GM18498 (cell line): ENCODE data around the gene SNX9.
"Not testable (repeated sequence)": the region's sequence is repeated elsewhere in the genome, so short reads cannot be mapped to it uniquely, and the experiment has no call there.

Source experiments
- ATAC-seq: cut with Tn5 transposase; IDR thresholded peaks from one replicate; pipeline ENCODE4 v1.9.1; 2021; ENCODE audit warnings: mild to moderate bottlenecking, moderate library complexity; ENCODE audit not compliant: unreplicated experiment

SNX9 gene

DNA sequence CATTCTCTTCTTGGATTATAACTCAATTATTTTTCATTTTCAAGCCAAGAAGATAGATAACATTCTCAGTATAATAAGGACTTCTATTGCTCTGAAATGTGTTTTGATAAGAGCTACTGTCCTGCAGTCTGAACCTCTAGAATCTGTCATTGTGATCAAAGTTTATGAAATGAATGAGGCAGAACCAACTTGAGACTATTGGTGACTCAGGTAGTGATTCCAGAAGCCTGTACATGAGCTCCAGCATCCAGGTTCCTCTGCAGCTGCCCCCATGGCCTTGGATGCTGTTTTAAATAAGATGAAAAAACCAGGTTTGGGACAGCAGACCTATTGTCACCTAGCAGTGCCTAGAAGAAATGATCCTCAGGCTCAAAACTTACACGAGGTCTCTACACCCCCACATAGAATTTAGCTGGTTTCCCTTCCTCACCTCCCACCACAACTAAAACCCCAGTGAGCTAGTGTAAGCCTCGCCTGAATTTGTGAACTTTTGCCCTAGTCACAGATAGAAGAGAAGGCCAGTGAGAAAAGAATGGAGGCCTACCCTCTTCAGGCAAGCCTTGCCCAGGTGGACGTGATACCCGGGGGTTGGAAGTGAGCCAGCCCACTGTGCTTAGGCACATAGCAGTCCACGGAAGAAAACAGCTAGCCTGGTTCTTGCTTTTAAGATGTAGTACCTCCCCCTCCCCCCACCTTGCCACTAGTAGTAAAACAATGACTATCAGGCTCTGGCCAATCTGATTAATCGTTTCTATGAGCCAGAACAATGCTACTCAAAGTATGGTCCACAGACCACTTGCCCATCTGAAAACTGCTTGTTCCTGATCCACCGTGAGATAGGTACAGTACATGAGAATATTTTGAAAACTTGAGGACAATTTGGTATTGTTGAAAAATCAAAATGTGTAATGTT, 85.6 kb downstream of the SNX9 start:
- ATAC-seq, result peak; percentile 75

DNA sequence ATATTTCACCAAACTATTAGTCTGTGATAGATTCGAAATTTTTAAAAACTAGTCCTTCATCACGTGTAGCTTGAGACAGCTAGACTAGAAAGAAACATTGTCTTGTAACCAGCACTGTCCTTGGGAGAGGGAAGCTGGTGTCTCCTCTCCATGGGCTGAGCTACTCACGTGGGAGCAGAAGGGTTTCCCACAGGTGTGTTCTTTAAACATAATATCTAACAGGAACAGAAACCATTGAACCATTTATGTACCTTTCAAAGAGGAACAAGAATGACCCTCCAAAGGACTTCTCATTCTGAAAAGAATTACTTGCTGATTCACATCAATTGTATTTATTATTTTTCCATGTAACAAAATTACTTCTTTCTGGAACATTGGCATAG, 86.2 kb downstream of the SNX9 start:
- no peak for ATAC-seq

DNA sequence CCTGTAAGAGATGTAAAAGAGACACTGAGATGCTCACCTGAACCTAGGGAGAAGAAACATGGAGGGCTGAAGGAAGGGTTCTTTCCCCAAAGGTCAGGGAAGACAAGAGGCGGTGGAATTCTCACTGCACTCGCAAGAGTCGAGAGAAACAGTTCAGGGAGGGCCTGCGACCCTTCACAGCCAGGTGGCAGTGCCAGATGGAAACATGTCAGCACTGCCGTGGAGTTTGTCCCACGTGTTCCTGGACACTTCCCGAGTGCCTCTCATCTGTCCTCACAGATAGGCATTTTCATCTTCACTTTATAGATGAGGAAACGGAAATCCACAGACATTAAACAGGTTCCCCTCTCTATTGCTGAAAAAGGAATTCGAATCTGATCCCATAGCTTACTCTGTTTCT, 88.2 kb downstream of the SNX9 start:
- no peak for ATAC-seq

DNA sequence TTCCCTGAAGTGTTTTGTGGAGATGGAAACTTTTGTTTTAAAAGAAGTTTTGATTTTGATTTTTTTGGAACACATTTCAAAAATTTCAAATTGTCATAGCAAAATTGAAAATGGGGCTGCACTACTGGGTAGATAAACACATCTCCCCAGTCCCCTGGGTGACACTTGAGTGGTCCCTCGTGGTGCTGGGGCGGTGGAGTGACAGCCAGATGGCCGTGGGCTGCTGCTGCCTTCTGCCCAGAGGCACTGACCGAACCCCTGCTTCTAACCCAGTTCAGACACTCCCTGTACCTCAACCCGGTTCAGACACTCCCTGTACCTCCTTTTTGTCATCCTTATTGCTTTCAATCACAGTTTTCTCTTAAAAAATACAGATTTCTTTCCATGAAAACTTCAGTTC, 88.7 kb downstream of the SNX9 start:
- no peak for ATAC-seq

DNA sequence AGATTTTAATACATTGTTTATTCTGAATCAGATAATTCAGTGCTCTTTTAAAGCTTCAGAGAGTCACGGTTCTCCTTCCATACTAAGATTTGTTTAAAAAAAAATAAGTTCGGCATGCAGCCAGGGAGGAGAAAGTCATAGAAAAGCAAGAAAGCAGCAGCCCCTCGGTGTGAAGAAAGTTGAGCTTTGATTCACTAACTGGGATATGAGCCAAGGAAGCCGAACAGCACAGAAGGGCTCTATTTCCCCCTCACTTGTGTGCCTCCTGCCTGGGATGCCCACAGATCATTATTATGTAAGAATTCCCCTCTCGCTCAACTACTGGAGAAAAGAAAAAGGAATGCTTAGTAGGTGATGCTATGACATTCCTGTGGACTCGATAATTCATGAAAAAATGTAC, 89.3 kb downstream of the SNX9 start:
- no peak for ATAC-seq

DNA sequence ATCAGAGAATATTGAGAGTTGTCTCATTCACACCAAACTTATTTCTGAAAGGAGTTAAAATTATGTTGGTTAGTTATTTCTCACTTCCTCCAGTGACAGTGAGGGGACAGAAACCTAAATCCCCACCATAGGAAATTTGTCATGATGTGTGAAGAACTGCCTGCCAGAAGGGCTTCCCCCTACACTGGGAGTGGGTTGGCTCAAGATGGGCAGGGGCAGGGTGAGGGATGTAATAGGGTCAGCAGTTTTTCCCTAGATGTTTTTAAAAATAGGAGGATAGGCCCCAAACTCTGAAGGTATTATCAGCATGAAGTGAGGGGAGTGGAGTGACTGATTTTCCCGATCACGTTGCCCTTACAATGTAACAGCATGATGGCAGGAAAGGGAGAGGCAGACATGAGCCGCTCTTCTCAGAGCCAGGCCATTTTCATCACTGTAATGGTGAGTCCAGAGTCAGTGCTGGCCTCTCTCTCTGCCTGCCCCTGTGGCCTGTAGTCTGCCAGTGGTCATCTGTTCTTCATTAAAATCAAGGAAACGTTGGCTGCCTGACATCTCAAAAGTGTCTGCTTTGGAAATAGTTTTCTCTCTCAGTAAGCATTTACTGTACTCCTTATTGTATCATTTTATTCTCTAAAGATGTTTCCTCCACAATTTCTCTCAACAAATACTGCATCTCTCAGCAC, 98.8 kb downstream of the SNX9 start:
- no peak for ATAC-seq

DNA sequence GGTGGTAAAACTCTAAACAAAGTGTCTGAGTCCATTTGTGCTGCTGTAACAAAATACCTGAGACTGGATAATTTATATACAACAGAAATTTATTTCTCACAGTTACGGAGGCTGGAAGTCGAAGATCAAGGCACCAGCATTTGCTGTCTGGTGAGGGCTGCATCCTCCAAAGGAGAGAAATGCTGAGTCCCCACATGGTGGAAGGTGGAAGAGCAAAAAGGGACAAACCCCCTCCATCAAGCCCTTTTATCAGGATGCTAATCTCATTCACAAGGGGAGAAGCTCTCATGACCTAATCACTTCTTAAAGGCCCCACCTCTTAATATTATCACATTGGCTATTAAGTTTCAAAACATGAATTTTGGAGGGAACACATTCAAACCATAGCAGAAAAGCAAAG, 102.7 kb downstream of the SNX9 start:
- no peak for ATAC-seq

DNA sequence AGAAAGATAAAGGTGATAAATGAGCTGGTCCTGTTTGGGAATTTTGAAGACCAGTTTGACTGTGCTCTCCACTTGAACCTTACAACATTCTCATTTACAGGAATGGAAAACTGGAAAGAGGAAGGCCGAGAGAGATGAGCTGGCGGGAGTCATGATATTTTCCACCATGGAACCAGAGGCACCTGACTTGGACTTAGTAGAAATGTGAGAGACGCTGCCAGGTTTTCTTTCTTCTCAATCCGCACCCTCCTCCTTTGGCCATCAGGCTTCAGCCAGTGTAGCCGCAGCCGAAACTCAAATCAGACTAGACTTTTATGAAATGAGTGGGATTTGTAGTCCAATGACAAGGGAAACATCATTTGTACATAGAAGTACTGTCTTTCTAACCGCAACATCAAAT, 104.0 kb downstream of the SNX9 start:
- ATAC-seq, result no peak

DNA sequence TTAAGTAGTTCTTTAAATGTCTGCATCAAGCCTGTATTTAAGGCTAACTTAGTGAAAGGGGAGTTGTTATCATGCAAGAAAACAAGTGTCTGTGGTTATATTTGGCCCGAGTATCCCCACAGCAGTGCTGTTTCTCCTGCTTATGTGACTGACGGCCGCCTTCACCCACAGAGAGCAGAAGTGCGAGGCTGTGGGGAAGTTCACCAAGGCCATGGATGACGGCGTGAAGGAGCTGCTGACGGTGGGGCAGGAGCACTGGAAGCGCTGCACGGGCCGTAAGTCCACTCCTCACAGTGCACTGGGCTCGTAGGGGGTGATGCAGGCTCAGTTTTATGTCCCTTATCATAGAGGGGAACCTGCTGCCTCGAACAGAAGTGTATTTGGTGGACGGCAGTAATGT, 105.4 kb downstream of the SNX9 start:
- ATAC-seq, result no peak

DNA sequence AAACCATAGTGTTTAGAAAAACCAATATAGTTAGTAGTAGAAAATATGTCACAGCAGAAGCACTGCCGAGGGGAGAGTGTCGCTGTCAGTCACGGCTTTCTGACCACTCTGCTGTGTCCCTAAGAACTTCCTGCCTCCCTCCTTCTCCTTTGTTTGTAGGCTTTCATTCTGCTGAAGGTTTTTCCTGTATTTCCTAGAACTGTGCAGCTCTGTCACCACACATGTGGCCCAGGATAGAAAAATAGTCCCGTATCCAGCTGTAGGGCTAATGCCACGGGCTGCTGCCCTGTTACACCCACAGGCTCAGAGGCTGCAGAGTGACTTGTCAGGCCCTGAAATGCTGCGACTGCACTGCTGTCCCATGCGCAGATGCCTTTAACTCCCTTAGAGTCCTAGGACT, 106.0 kb downstream of the SNX9 start:
- no peak for ATAC-seq

DNA sequence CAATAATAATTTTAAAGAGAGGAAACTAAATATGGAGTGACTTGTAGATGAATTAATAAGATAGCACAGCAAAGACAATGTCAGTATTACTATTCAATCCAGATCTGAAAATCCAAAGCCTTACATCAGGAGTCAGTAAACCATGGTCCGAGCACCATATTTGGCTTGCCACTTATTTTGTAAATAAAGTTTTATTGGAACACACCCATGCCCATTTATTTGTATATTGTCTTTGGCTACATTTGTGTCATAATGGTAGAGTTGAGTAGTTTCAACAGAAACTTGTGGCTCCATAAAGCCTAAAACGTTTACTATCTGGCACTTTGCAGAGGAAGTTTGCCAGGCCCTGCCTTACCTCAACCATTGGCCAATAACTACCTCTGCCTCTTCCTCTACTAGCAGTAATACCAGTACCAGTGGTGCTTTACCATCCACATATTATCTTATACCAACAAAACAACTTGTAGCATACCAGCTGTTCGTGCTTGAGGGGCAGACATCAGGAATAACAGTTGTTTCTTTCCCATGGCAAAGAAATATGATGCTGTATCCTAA, 106.8 kb downstream of the SNX9 start:
- ATAC-seq, result no peak

DNA sequence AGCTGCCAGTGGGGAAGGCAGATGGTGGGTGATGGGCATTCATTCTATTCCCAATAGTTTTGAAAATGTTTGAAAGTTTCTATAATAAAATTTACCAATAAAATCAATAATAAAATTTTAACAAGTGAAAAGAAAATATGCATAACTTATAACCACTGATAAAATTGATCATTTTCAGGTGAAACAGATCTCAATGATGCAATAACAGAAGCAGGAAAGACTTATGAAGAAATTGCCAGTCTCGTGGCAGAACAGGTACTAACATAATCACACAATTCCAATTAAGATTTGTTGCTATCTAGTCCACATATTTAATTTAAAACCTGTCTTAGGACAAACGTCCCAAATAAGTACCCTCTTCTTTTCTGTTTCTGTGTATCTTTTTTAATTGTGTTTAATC, 112.7 kb downstream of the SNX9 start:
- ATAC-seq, result no peak

DNA sequence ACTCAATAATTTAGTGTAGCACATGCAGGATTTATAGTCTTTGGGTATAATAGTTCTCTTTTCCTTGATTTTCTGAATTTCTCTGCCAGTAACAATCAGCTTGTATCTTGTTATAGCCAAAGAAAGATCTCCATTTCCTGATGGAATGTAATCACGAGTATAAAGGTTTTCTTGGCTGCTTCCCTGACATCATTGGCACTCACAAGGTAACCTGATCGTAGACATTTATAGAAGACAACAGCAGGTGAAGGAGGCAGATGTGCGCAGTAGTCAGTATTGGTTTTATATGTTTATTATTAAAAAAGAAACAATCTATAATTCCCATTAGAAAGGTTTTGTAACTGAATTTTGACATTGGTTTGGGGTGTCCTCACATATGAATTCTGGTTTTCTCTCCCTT, 114.3 kb downstream of the SNX9 start:
- ATAC-seq, result no peak

DNA sequence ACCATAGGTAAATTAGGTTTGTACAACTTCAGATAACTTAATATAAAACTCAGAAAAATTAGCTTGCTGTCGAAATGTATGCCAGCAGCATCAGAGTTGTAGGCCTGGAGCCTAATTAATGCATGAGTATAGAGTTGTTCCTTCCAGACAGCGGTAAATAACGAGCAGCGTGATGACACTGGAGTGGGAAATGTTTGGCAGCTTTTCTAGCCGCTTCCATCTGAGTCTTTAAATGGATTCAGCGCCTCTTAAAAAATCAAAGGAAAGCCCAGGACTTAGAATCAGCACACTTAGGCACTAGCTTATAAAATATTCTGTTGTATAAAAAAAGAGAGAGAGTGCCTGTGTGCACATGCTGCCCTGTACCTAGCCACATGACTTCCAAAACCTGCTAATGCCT, 114.9 kb downstream of the SNX9 start:
- no peak for ATAC-seq

DNA sequence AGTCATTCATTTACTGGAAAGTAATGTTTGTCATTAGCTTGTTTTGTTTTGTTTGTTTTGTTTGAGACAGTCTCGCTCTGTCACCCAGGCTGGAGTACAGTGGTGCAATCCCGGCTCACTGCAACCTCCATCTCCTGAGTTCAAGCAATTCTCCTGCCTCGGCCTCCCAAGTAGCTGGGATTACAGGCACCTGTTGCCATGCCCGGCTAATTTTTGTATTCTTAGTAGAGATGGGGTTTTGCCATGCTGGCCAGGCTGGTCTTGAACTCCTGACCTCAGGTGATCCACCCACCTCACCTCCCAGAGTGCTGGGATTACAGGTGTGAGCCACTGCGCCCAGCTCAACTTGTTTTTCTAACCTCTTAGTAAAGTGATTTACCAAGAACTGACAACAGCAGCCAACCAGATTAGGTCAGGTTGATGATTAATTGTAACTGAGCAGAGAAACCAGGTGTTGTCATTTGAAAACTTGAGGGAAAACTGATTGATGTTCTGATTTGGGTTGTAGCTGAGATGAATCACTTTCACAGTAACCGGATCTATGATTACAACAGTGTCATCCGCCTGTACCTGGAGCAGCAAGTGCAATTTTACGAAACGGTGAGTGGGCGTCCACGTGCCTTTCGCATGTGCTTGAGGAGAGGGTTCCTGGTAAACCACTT, 117.5 kb downstream of the SNX9 start:
- not testable (repeated sequence) for ATAC-seq

DNA sequence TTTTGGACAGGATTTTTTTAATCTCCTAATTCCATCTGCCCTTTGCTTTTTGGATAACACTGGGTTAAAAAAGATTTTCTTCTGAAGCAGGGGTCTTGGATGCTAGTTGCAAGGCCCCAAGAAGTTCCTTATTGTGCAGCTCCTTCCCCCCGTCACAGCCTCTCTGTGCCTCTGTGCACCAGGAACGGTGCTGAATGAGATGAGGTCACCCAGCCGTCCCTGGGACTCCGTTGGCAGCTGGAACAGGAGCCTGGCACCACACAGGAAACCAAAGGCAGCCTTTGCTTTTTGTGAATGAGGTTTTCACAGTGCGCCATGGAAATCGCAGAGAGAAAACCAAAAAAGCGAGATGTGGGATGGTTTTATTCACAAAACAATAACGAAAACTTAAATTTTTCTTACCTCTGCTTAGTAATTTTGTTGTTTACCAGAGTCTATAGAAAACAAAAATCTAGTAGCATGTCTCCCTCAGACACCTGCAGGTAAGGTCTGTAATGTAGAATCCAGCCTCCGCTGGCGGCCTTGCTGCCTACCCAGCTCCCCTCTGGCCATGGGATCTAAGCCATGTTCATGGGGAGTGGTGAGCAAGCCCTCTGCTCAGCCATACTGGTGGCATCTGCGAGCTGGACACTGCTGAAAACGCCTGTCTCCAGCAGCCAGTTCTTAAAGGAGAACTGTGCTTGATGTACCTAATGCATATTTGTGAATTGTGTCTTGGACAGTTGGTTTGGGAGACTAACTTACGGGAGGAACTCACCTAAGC, 118.2 kb downstream of the SNX9 start:
- no peak for ATAC-seq

DNA sequence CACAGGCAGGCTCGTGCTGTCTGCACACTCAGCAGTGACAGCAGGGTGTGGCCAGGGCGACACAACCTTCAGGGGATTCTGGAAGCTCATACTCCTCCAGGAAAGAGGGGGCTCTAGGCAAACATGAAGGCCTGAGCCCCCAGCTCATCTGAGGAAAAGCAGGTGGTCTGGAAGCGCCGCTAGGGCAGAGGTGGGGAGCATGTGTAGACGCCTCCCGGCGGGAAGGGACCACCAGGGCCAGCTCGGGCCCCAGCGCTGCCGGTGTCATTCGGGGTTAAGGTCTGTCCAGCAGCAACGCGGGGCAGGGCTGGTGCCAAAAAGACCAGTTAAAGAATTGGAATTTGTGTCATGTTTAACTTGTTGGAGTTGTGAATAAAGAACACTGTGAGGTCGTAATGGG, 119.3 kb downstream of the SNX9 start:
- no peak for ATAC-seq

DNA sequence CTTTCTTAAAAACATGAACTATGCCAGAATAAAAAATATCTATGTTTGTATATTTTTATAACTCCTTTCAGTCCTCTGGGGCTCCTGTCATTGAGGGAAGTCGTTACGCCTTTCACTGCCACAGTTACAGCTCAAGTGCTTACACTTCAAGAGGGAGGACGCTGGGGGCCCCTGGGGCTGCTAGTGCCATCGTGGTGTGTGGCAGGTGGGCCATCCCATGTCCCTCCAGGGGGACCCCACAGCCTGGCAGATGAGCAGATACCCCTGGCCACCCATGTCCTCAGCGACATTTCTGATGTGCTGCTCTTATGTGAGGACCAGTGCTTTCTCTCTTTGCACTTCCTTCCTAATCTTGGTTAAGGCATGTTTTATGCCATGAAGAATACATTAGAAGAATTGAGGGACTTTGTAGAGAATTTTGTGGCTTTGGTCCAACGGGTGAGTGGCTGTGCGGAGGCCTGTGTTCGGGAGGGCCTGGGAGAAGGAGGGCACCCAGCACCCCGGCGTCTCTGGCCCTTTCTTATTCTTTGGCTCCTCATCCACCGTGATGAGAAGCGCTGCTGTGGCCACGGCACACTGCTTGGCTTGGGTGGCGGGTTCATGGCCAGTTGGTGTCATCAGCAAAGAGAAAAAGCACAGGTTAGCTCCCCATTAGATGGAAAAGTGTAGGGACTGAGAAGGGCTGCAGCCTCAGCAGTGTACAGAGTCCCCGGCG, 120.4 kb downstream of the SNX9 start:
- ATAC-seq, result no peak

DNA sequence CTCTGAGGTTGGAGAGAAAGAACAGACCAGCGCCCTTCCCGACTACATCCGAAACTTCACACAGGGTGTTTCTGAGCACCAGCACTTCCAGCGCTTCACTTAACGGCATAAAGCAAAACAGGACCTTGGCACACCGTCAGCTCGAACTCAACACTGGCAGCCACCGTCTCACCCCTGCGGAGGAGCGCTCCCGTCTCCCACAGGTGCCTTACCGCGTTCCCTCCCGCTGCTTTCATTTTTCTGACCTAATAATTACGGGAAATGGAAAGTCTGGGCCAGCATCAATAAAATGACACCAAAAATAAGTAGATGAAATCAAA, 120.9 kb downstream of the SNX9 start:
- ATAC-seq, result no peak
